ENCODE measurements around the gene NPIPA7.
"Not testable (repeated sequence)": the region's sequence is repeated elsewhere in the genome, so short reads cannot be mapped to it uniquely, and the experiment has no call there.

Gene NPIPA7

DNA sequence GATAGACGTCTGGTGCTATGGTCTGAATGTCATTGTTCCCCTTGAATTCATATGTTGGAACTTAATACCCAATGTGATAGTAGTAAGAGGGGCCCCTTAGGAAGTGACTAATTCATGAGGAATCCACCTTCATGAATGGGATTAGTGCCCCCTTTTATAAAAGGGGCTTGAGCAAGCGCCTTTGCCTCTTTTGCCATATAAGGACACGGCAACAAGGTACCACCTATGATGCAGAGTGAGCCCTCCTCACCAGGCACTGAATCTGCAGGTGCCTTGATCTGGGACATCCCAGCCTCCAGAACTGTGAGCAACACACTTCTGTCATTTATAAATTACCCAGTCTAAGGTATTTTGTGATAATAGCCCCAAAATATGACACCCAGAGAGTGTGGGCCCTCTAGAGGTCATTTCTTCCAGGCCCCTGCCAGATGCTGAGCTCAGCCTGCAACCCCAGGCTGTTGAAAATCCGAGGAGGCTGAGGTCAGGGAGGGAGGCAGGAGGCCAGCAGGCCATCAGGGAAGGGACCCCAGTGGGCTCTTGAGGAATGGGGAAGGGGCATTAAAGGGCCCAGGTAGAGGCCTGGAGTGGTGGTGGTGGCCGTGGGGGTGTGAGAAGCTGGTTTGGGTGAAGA, 39.1 kb downstream of the NPIPA7 start:
- not testable (repeated sequence) for DNase-seq (ENCODE audit: low read depth in 2 of 2)

DNA sequence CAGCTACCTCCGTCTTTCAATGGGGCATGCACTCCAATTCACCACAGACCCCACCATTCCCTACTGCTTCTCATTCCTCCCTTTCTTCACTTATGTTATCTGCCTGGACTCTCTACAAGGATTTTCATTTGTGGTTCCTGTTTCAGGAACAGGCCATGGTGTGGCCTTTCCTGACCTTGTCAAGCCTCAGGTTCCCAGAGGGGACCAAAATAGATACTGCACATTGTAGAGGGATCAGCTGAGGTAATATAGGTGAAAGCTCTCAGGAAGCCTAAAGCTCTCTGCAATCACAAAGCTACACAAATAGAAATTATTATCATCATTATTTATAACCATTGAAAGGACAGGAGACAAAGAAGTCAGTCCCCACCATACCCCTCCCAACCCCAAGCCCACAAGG, 41.6 kb downstream of the NPIPA7 start:
- DNase-seq (ENCODE audit: low read depth in 2 of 2): not testable (repeated sequence)

DNA sequence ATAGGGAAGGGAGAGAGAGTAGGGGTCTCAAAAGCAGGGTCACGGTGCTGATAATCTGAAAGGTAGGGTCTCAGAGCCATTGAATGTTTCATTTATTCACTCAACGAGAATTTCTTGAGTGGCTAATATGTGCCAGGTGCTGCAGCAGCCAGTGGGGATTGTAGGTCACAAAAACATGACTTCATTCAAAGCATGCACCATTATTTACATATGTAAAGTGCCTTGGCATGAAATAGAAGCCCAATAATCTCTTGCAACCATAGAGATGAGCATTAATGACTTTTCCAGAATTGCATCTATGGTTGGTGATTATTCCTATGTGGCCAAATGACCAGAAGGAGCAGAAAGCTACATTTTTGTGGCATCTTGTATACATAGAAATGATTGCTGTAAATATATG, 46.2 kb downstream of the NPIPA7 start:
- not testable (repeated sequence) for DNase-seq (ENCODE audit: low read depth in 2 of 2)

DNA sequence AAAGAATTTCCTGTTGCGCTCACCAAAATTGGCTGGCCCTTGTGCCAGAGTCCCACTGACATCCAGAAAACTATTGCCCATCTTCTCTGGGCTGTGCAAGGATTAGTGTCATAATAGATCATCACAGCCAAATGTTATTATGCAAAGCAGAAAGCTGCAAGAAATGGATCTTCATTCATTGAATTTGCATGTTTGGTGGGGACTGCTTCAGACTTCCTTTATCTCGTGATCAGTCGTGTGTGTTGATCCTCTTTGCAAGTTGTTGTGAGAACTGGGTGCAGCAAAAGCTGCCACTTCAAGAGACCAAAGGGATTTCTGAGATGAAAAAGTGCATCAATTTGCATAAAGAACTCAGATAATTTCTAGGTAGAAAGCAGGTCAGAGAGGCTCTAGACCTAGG, 52.2 kb downstream of the NPIPA7 start:
- not testable (repeated sequence) for DNase-seq (ENCODE audit: low read depth in 2 of 2)

DNA sequence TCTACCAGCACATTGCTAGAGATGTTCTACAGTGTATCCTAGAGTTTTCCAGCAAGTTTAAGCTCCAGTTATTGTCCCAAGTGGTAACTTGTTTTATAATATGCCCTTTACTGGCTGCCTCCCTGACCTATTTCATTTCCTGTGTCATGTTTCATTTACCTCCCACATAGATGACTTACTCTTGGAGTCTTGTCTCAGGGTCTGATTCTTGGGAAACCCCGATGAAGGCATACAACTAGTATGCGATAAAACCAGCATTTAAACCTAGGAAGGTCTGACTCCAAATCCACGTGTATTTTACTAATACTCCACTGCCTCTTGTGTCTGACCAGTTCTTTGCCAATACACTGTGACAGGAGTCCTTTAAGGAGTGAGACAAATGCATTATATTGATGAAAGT, 55.8 kb downstream of the NPIPA7 start:
- not testable (repeated sequence) for DNase-seq (ENCODE audit: low read depth in 2 of 2)

DNA sequence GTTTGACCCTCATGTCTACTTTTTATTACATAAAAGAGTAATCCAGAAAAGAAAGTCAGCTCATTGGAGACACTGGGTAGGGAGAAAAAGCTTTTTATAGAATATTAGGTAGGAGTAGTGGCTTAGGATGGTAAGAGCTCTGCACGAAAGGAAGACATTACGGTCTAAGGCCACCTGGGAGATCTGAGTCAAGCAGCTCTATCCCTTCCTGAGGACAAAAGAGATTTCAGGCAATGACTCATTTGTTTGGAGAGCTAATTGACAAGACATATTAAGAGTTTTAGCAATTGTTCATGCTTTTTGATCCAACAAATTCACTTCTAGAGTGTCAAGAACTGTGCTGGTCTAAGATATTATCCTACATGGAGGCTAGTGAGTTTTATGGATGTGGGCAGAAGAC, 62.5 kb downstream of the NPIPA7 start:
- not testable (repeated sequence) for DNase-seq (ENCODE audit: low read depth in 2 of 2)
